Upper lobe of left lung (tissue), 6 donors: ENCODE measurements around the gene FKBP8. TPM values are rescaled to one million over a fixed set of nuclear protein-coding genes. Genes with fewer than 3 reads are reported as not detected.

Experiments used
- ATAC-seq, 2 donors: fragments of 200-7000 bp; cut with Tn5 transposase; one replicate each; pipeline ENCODE4 v1.9.1; 2022; ENCODE audit warnings: mild to moderate bottlenecking in 2 of 2, moderate library complexity in 2 of 2; ENCODE audit not compliant: low FRiP score in 2 of 2
- DNase-seq, 2 donors: peaks; one replicate each; pipeline ENCODE4 v3.0.0-alpha.2; 2019 to 2020
- H3K27ac ChIP-seq, 4 donors: fragments of 200-600 bp; sonication (generic); one replicate each; pipeline ENCODE4 v1.5.1; 2016 to 2019
- H3K27me3 ChIP-seq, 4 donors: fragments of 200-600 bp; sonication (generic); one replicate each; pipeline ENCODE4 v1.5.1; 2017 to 2019
- H3K36me3 ChIP-seq, 4 donors: fragments of 200-600 bp; sonication (generic); one replicate each; pipeline ENCODE4 v1.5.1; 2016 to 2019
- H3K4me1 ChIP-seq, 4 donors: fragments of 200-600 bp; sonication (generic); one replicate each; pipeline ENCODE4 v1.5.1; 2018 to 2019
- H3K4me3 ChIP-seq, 4 donors: fragments of 200-600 bp; sonication (generic); one replicate each; pipeline ENCODE4 v1.5.1; 2017 to 2019; ENCODE audit warnings: mild to moderate bottlenecking in 2 of 4, moderate library complexity in 1 of 4
- H3K9me3 ChIP-seq, 4 donors: fragments of 200-600 bp; sonication (generic); one replicate each; pipeline ENCODE4 v1.5.1; 2018 to 2019
- EP300 ChIP-seq, 4 donors: sonication (generic); formaldehyde crosslinking; IDR thresholded peaks; one replicate each; pipeline ENCODE4 v1.5.1; 2017; ENCODE audit warnings: antibody characterized with exemption in 4 of 4, control low read depth in 2 of 4
- POLR2A ChIP-seq, 4 donors: fragments of 450-650 bp; IDR thresholded peaks; one replicate each; pipeline ENCODE4 v1.5.1; 2016 to 2017; ENCODE audit warnings: antibody characterized with exemption in 4 of 4, mild to moderate bottlenecking in 2 of 4
- POLR2AphosphoS5 ChIP-seq, 2 donors: sonication (generic); formaldehyde crosslinking; IDR thresholded peaks; one replicate each; pipeline ENCODE4 v1.5.1; 2017; ENCODE audit warnings: antibody characterized with exemption in 2 of 2
- WGBS, 2 donors: methylation state at CpG; one replicate each; pipeline ENCODE4 v1.1.5; 2017 to 2018; 5-methylcytosine and 5-hydroxymethylcytosine counted together
- total RNA-seq, 6 donors: library from RNA; depleted of rRNA in 4 of 6; stranded (reverse); fragments of >200 nt in 4 of 6; gene quantifications; one replicate each; pipeline versions ENCODE4 v1.1.0 to v1.2.1, GENCODE V29; 2016 to 2021
- TF ChIP-seq, protein P1 (sequence below), 6 experiments: fragments of 450-650 bp in 4 of 6; fragments of 200-600 bp in 2 of 6; sonication (generic) in 2 of 6; IDR thresholded peaks; one replicate each; pipeline ENCODE4 v1.5.1; 2016 to 2019; ENCODE audit warnings: antibody characterized with exemption in 6 of 6
- donor health status: DM: no; HTN: no; CAD: no; lungs with moderate emphysema.
- donor health status: DM: no; HTN: yes; CAD: no; lungs with severe emphysema.

FKBP8 gene
- total RNA-seq, 6 donors from 2014 or later = 242 to 450 (median 284) TPM

DNA sequence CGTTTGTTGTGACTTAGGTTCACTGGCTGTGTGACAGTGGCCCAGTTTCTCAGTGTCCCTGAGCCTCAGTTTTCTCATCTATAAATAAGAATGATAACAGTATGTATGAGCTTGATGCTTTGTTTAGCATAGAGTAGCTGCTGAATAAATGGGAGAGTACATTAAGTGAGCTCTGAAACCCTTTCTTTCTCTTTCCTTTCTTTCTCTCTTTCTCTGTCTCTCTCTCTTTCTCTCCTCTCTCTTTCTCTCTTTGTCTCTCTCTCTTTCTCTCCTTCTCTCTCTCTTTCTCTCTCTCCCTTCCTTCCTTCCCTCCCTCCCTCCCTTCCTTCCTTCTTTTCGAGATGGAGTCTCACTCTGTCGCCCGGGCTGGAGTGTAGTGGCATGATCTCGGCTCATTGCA is 16.3 kb upstream of the FKBP8 start:
- peak overlapping the region in 2 of 4 donors; percentile 42 to 95 for H3K27ac ChIP-seq
- TF ChIP-seq POLR2A (IDR thresholded peaks at IDR 0.05) (no peak), POLR2AphosphoS5 (IDR thresholded peaks at IDR 0.05) (no peak), EP300 (IDR thresholded peaks at IDR 0.05) (no peak)
- TF ChIP-seq, protein P1, sequence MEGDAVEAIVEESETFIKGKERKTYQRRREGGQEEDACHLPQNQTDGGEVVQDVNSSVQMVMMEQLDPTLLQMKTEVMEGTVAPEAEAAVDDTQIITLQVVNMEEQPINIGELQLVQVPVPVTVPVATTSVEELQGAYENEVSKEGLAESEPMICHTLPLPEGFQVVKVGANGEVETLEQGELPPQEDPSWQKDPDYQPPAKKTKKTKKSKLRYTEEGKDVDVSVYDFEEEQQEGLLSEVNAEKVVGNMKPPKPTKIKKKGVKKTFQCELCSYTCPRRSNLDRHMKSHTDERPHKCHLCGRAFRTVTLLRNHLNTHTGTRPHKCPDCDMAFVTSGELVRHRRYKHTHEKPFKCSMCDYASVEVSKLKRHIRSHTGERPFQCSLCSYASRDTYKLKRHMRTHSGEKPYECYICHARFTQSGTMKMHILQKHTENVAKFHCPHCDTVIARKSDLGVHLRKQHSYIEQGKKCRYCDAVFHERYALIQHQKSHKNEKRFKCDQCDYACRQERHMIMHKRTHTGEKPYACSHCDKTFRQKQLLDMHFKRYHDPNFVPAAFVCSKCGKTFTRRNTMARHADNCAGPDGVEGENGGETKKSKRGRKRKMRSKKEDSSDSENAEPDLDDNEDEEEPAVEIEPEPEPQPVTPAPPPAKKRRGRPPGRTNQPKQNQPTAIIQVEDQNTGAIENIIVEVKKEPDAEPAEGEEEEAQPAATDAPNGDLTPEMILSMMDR (IDR thresholded peaks at IDR 0.05) = no peak
- H3K4me1 ChIP-seq = peaks cover 9 to 21% (median 12%) of the 10 kb centered on the region in 4 donors
- 53 to 72% methylated on average over 5 of the region's 5 CpGs for WGBS, 2 donors
- no peak overlapping the region for H3K4me3 ChIP-seq
- ATAC-seq (no peak), DNase-seq (no peak)
- no peaks in the 10 kb centered on the region for H3K9me3 ChIP-seq
- no peaks in the 10 kb centered on the region for H3K27me3 ChIP-seq
- peaks cover 4 to 30% (median 22%) of the 10 kb centered on the region in 4 donors for H3K36me3 ChIP-seq

DNA sequence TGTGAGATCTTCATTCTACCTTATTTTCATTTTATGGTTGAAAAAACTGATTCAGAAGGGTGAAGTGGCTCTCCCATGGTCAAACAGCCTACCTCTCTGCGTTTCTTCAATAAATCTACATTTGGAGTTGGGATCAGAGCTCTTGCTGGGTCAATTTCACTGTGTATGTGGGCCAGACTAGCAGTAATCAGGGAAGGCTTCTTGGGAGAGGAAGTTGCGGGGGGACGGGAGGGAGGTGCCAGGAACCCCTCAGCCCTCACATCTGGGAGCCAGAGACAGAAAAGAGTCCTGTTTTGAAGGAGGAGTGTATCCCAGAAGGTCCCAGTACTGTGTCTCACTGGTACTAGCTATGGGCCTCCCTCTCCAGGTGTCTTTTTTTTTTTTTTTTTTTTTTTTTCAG is 15.2 kb upstream of the FKBP8 start:
- peak overlapping the region; percentile 91 to 98 (median 96) for H3K27ac ChIP-seq
- DNase-seq (no peak), ATAC-seq (no peak)
- H3K27me3 ChIP-seq = no peaks in the 10 kb centered on the region
- no peaks in the 10 kb centered on the region for H3K9me3 ChIP-seq
- WGBS, 2 donors = 53 to 57% methylated on average over 3 of the region's 3 CpGs
- TF ChIP-seq POLR2AphosphoS5 (IDR thresholded peaks at IDR 0.05) = no peak
- TF ChIP-seq EP300 (IDR thresholded peaks at IDR 0.05) = no peak
- TF ChIP-seq, protein P1 (IDR thresholded peaks at IDR 0.05) = no peak
- TF ChIP-seq POLR2A (IDR thresholded peaks at IDR 0.05) = no peak
- H3K4me3 ChIP-seq = peak overlapping the region; percentile 78 to 92 (median 86)
- H3K36me3 ChIP-seq = peaks cover 0 to 19% (median 11%) of the 10 kb centered on the region in 4 donors
- H3K4me1 ChIP-seq = peaks cover 9 to 21% (median 12%) of the 10 kb centered on the region in 4 donors

DNA sequence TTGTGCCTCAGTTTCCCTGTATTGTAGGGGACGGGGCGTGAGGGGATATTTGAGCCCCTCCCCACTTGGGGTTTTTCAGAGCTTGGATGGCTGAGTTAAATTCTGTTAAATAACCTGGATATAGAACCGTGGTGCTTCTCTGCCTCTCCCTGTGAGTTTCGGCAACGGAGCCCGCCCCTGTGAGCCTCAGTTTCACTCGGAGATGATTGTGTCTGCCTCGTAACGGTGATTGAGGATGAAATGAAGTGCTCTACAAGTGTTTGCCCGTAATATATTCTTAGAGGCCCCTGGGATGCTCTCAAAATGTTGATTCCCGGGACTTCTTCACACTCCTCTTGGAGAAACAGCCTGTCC is 14.8 kb upstream of the FKBP8 start:
- no peaks in the 10 kb centered on the region for H3K27me3 ChIP-seq
- no peak for DNase-seq
- ATAC-seq = peak in 1 of 2 donors; percentile 31
- peak overlapping the region; percentile 91 to 98 (median 96) for H3K27ac ChIP-seq
- 4 to 11% methylated on average over 7 to 11 of the region's 11 CpGs for WGBS, 2 donors
- peaks cover 9 to 21% (median 12%) of the 10 kb centered on the region in 4 donors for H3K4me1 ChIP-seq
- H3K9me3 ChIP-seq = no peaks in the 10 kb centered on the region
- TF ChIP-seq POLR2AphosphoS5 (IDR thresholded peaks at IDR 0.05) = no peak
- TF ChIP-seq EP300 (IDR thresholded peaks at IDR 0.05) = no peak
- H3K36me3 ChIP-seq = peaks cover 0 to 15% (median 7%) of the 10 kb centered on the region in 4 donors
- H3K4me3 ChIP-seq = peak overlapping the region; percentile 78 to 92 (median 86)

DNA sequence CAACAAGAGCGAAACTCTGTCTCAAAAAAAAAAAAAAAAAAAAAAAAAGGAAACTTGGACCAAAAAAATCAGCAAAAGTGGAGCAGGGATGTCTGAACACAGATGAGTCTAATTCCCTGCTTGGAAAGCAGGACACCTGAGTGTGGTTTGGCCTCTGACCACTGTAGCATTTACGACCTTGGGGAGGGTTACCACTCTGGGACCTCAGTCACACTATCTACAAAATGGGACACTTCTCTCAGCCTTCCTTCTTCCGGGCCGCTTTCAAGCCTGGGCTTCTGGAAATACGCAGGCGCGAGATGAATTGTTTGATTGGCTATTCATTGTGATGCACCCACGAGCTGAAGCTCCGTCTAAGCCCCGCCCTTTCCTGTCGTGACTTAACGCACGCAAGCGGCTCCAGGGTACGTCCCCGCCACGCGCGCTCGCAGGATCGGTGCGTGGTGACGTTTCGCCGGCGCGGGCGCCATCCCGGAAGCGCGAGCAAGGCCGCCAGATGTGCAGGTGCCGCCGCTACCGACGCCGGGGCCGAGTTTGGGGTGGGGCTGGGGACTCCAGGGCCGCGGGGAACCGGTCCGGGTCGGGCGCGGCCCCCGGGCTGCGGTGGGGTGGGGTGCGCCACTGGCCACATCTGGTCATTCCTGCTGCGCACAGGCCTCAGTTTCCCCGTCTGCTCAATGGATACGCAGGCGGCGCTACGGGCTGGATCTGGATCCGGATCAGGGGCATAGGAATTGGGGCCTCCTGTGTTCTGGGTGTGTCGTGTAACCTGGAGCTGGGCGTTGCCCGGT is 14.2 kb upstream of the FKBP8 start, which contains the start of gene KXD1:
TSS of gene KXD1 (plus strand) at position 460 of the 791 bp plus-strand sequence. CDS start 4,187 bp downstream, outside the sequence.
- ATAC-seq = peak; percentile 98 to 99
- Histone ChIP-seq H3K36me3 (peaks cover 0 to 9% (median 2%) of the 10 kb centered on the region in 4 donors), H3K27me3 (no peaks in the 10 kb centered on the region), H3K27ac (peak within 1 kb of the TSS; percentile 91 to 98 (median 96)), H3K9me3 (no peaks in the 10 kb centered on the region), H3K4me1 (peaks cover 9 to 21% (median 12%) of the 10 kb centered on the region in 4 donors), H3K4me3 (peak within 1 kb of the TSS; percentile 78 to 92 (median 86))
- peak in 2 of 4 donors; percentile 53 to 82 for TF ChIP-seq EP300 (IDR thresholded peaks at IDR 0.05)
- peak; percentile 97 to 98 for TF ChIP-seq POLR2AphosphoS5 (IDR thresholded peaks at IDR 0.05)
- peak in 1 of 4 donors; percentile 89 for TF ChIP-seq POLR2A (IDR thresholded peaks at IDR 0.05)
- TF ChIP-seq, protein P1 (IDR thresholded peaks at IDR 0.05) = peak in 1 of 6 experiments; percentile 4
- DNase-seq = peak; percentile 99
- WGBS, 2 donors = 1 to 6% methylated on average over 11 to 46 of the region's 58 CpGs

DNA sequence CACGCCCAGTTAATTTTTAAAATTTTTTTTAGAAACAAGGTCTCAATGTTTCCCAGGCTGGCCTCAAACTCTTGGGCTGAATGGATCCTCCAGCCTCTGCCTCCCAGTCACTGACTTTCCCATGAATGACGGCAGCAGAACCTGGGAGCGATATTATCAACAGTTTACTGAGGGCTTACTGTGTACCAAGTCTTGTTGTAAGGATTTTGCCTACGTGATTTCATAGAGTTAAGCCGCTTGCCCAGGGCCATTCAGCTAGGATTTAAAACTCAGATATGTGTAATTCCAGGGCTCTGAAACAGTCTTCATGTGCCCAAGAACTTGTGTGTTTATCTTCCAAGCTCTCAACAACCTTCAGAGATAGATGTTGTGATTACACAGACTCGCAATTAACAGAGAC is 8.3 kb upstream of the FKBP8 start:
- WGBS, 2 donors = 59 to 62% methylated on average over 6 of the region's 6 CpGs
- Histone ChIP-seq H3K4me1 (no peaks in the 10 kb centered on the region), H3K27ac (no peak overlapping the region), H3K27me3 (no peaks in the 10 kb centered on the region), H3K36me3 (no peaks in the 10 kb centered on the region), H3K4me3 (no peak overlapping the region), H3K9me3 (no peaks in the 10 kb centered on the region)
- DNase-seq (no peak), ATAC-seq (no peak)
- no peak for TF ChIP-seq EP300 (IDR thresholded peaks at IDR 0.05)
- TF ChIP-seq POLR2AphosphoS5 (IDR thresholded peaks at IDR 0.05) = no peak
- TF ChIP-seq, protein P1 (IDR thresholded peaks at IDR 0.05) = no peak
- no peak for TF ChIP-seq POLR2A (IDR thresholded peaks at IDR 0.05)
